ENCODE measurements around the gene RASSF4. TPM values are rescaled to one million over a fixed set of nuclear protein-coding genes. Genes with fewer than 3 reads are reported as not detected.

The RASSF4 gene
- total RNA-seq, 1 donor from 2014 or later: 2.0 TPM

- H3K4me3 Mint-ChIP-seq: no peak overlapping the region
- no peaks in the 10 kb centered on the region for H3K9me3 Mint-ChIP-seq
- ATAC-seq (ENCODE audit: low read depth) (no peak), DNase-seq (no peak)
- ChIA-PET POLR2A (interaction anchor here (0.9 kb wide), 1 partner anchor 11 kb away, joined by 3 read pairs; the partner anchor contains the start of gene RASSF4), CTCF (interaction anchor here (0.7 kb wide), 1 partner anchor 37 kb away, joined by 3 read pairs; no protein-coding TSS in a partner anchor)
- intact Hi-C loops (cut with micrococcal nuclease): loop anchor here (5.0 kb wide), 1 partner anchor 1057 kb away; no protein-coding TSS in a partner anchor
- no peak for TF ChIP-seq CTCF (IDR thresholded peaks at IDR 0.05)
- H3K27me3 Mint-ChIP-seq: no peaks in the 10 kb centered on the region
- H3K27ac Mint-ChIP-seq: no peak overlapping the region
- H3K4me1 Mint-ChIP-seq: peaks cover 69% of the 10 kb centered on the region
- H3K36me3 Mint-ChIP-seq (ENCODE audit: low read depth): no peaks in the 10 kb centered on the region
Measured at GRCh38 chr10:44969854-44970253, 10.3 kb downstream of the RASSF4 start.

GRCh38 chr10:44970812-44971395 is 11.3 kb downstream of the RASSF4 start:
- DNase-seq (no peak), ATAC-seq (ENCODE audit: low read depth) (no peak)
- POLR2A ChIA-PET: interaction anchor here (0.9 kb wide), 1 partner anchor 12 kb away, joined by 3 read pairs; the partner anchor contains the start of gene RASSF4
- CTCF ChIA-PET: no interaction called here
- intact Hi-C loops (cut with micrococcal nuclease): no loop called here
- Mint-ChIP-seq H3K36me3 (ENCODE audit: low read depth) (no peaks in the 10 kb centered on the region), H3K27ac (peak overlapping the region; percentile 37), H3K4me1 (peaks cover 59% of the 10 kb centered on the region), H3K4me3 (no peak overlapping the region), H3K27me3 (no peaks in the 10 kb centered on the region), H3K9me3 (no peaks in the 10 kb centered on the region)
- no peak for TF ChIP-seq CTCF (IDR thresholded peaks at IDR 0.05)

DNA sequence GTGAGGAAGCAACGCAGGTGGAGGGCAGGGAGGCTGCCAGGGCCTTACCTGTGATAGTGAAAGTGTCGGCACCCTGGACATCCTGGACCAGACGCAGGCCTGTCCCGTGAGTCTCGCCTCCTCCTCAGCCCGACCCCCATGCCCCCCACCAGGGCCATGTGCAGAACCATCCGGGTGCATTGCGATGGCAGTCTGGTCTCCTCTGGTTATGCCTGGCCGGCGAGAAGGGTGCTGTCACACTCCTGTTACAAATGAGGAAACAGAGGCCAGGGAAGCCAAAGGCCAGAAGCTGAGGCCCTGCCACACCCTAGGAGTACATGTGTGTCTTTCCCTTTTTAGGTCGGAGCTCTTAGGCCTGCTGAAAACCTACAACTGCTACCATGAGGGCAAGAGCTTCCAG is 11.8 kb downstream of the RASSF4 start:
- no peak for TF ChIP-seq CTCF (IDR thresholded peaks at IDR 0.05)
- no peaks in the 10 kb centered on the region for H3K36me3 Mint-ChIP-seq (ENCODE audit: low read depth)
- no peak for DNase-seq
- no peak for ATAC-seq (ENCODE audit: low read depth)
- CTCF ChIA-PET: no interaction called here
- no peaks in the 10 kb centered on the region for H3K27me3 Mint-ChIP-seq
- POLR2A ChIA-PET: no interaction called here
- peaks cover 53% of the 10 kb centered on the region for H3K4me1 Mint-ChIP-seq
- intact Hi-C loops (cut with micrococcal nuclease): no loop called here
- H3K27ac Mint-ChIP-seq: no peak overlapping the region
- H3K9me3 Mint-ChIP-seq: no peaks in the 10 kb centered on the region
- H3K4me3 Mint-ChIP-seq: no peak overlapping the region

GRCh38 chr10:44971935-44972757 is 12.5 kb downstream of the RASSF4 start:
- POLR2A ChIA-PET: interaction anchor here (1.3 to 2.5 kb wide), 2 partner anchors 8 to 29 kb away, joined by 7 to 20 read pairs; partner anchors contain the start of gene ZNF22
- ATAC-seq (ENCODE audit: low read depth) (no peak), DNase-seq (no peak)
- TF ChIP-seq CTCF (IDR thresholded peaks at IDR 0.05): no peak
- no peaks in the 10 kb centered on the region for H3K9me3 Mint-ChIP-seq
- no peaks in the 10 kb centered on the region for H3K27me3 Mint-ChIP-seq
- intact Hi-C loops (cut with micrococcal nuclease): no loop called here
- no peak overlapping the region for H3K4me3 Mint-ChIP-seq
- peaks cover 49% of the 10 kb centered on the region for H3K4me1 Mint-ChIP-seq
- H3K36me3 Mint-ChIP-seq (ENCODE audit: low read depth): no peaks in the 10 kb centered on the region
- no peak overlapping the region for H3K27ac Mint-ChIP-seq
- CTCF ChIA-PET: interaction anchor here (1.3 to 2.6 kb wide), 2 partner anchors 35 to 40 kb away, joined by 4 to 39 read pairs; no protein-coding TSS in a partner anchor

DNA sequence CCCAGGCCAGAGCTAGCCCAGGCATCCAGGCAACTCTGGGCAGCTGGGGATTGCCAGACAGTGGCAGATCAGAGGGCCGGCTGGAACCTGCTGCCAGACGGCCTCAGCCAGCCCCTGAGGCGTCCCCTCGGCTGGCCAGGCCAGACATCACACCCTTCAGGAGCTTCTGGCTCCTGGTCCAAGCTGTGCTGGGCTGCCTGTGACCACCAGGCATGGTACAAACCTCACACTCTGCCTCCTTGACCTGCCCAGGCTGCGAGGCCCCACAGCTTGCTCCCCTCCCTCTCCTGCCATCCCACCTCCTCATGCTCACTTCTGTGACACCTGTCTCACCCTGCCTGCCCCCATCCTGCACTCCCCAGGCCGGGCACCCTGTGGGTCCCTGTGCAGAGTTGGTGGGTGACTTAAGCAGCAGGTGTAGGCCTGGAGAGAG is 13.3 kb downstream of the RASSF4 start:
- ChIA-PET CTCF (interaction anchor here (0.8 to 2.6 kb wide), 4 partner anchors 9 to 41 kb away, joined by 4 to 39 read pairs (median 6); partner anchors contain the start of gene ZNF22), POLR2A (interaction anchor here (1.3 to 2.5 kb wide), 3 partner anchors 9 to 39 kb away, joined by 7 to 20 read pairs (median 12); partner anchors contain the start of gene ZNF22)
- intact Hi-C loops (cut with micrococcal nuclease): no loop called here
- H3K27ac Mint-ChIP-seq: no peak overlapping the region
- H3K9me3 Mint-ChIP-seq: no peaks in the 10 kb centered on the region
- no peak for DNase-seq
- ATAC-seq (ENCODE audit: low read depth): no peak
- peak overlapping the region; percentile 80 for H3K4me3 Mint-ChIP-seq
- no peak for TF ChIP-seq CTCF (IDR thresholded peaks at IDR 0.05)
- H3K4me1 Mint-ChIP-seq: peaks cover 42% of the 10 kb centered on the region
- H3K27me3 Mint-ChIP-seq: no peaks in the 10 kb centered on the region
- H3K36me3 Mint-ChIP-seq (ENCODE audit: low read depth): no peaks in the 10 kb centered on the region

All from activated B cell treated with CpG ODN at 0.5 μM for 24 hours (primary cell).